Brain microvascular endothelial cell (primary cell): ENCODE data around the gene MDH1.
"Not testable (repeated sequence)": the region's sequence is repeated elsewhere in the genome, so short reads cannot be mapped to it uniquely, and the experiment has no call there.

Experiments used
- DNase-seq: peaks from one replicate; pipeline ENCODE4 v3.0.0-alpha.2; 2020
- H3K27ac ChIP-seq: fragments of 250-450 bp; sonication (Bioruptor Pico); 2 replicates; pipeline ENCODE4 v1.5.1; 2020; ENCODE audit warnings: mild to moderate bottlenecking, moderate library complexity
- H3K27me3 ChIP-seq: fragments of 250-450 bp; sonication (Bioruptor Pico); replicated peaks from 2 replicates; pipeline ENCODE4 v1.5.1; 2020; ENCODE audit warnings: mild to moderate bottlenecking
- H3K36me3 ChIP-seq: fragments of 250-450 bp; sonication (Bioruptor Pico); replicated peaks from 2 replicates; pipeline ENCODE4 v1.5.1; 2020; ENCODE audit warnings: mild to moderate bottlenecking
- H3K4me3 ChIP-seq: 2 replicates; pipeline ENCODE4 v1.5.1; 2011; ENCODE audit warnings: low read depth, mild to moderate bottlenecking, control low read depth, low read length, moderate library complexity
- in situ Hi-C: cut with HindIII; loops from 2 replicates; pipeline ENCODE4 v1.10.0; 2017; ENCODE audit warnings: low sequenced_read_pairs, low pct_ligation_motif_present
- TF ChIP-seq, protein P1 (sequence below): IDR thresholded peaks from 2 replicates; pipeline ENCODE4 v1.5.1; 2011; ENCODE audit warnings: low read depth, mild to moderate bottlenecking, moderate library complexity, low read length, control low read depth, inconsistent platforms; ENCODE audit errors: missing control alignments

Gene MDH1

DNA sequence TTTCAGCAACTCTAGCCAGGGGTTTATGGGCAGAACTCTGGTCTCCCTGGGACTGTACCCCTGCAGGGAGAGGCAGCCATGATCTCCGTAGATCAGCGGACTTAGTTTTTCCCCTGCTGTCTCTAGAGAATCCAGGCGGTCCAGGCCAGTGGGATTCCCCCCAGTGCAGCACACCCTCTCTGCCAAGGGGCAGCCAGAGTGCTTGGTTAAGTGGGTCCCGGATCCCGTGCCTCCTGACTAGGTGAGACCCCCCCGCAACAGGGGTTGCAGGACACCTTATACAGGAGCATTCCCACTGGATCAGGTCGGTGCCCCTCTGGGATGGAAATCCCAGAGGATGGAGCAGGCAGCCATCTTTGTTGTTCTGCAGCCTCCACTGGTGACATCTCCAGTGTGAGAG lies 33.5 kb upstream of the MDH1 start:
- no peaks in the 10 kb centered on the region for H3K36me3 ChIP-seq
- DNase-seq, result no peak
- H3K27ac ChIP-seq, result no peak overlapping the region
- H3K27me3 ChIP-seq, result no peaks in the 10 kb centered on the region
- no peak overlapping the region for H3K4me3 ChIP-seq
- TF ChIP-seq, protein P1, sequence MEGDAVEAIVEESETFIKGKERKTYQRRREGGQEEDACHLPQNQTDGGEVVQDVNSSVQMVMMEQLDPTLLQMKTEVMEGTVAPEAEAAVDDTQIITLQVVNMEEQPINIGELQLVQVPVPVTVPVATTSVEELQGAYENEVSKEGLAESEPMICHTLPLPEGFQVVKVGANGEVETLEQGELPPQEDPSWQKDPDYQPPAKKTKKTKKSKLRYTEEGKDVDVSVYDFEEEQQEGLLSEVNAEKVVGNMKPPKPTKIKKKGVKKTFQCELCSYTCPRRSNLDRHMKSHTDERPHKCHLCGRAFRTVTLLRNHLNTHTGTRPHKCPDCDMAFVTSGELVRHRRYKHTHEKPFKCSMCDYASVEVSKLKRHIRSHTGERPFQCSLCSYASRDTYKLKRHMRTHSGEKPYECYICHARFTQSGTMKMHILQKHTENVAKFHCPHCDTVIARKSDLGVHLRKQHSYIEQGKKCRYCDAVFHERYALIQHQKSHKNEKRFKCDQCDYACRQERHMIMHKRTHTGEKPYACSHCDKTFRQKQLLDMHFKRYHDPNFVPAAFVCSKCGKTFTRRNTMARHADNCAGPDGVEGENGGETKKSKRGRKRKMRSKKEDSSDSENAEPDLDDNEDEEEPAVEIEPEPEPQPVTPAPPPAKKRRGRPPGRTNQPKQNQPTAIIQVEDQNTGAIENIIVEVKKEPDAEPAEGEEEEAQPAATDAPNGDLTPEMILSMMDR, result no peak
- in situ Hi-C loops, result no loop called here

DNA sequence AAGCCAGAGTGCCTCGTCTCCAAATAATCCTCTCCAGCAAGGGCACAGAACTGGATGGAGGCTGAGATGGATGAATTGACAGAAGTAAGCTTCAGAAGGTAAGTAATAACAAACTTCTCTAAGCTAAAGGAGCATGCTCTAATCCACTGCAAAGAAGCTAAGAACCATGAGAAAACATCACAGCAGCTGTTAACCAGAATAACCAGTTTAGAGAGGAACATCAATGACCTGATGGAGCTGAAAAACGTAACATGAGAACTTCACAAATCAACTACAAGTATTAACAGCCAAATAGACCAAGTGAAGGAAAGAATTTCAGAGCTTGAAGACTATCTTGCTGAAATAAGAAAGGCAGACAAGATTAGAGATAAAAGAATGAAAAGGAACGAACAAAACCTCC lies 32.8 kb upstream of the MDH1 start:
- DNase-seq, result no peak
- no peak overlapping the region for H3K27ac ChIP-seq
- H3K36me3 ChIP-seq, result no peaks in the 10 kb centered on the region
- no peak overlapping the region for H3K4me3 ChIP-seq
- TF ChIP-seq, protein P1, result no peak
- in situ Hi-C loops, result no loop called here
- no peaks in the 10 kb centered on the region for H3K27me3 ChIP-seq

DNA sequence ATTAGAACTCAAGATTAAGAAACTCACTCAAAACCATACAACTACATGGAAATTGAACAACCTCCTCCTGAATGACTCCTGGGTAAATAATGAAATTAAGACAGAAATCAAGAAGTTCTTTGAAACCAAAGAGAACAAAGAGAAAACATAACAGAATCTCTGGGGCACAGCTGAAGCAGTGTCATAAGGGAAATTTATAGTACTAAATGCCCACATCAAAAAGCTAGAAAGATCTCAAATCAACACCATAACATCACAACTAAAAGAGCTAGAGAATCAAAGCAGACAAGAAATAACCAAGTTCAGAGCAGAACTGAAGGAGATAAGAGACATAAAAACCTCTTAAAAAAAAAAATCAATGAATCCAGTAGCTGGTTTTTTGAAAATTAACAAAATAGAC lies 30.9 kb upstream of the MDH1 start:
- in situ Hi-C loops, H3K36me3 ChIP-seq, DNase-seq, H3K27ac ChIP-seq, H3K4me3 ChIP-seq, H3K27me3 ChIP-seq: not testable (repeated sequence)

DNA sequence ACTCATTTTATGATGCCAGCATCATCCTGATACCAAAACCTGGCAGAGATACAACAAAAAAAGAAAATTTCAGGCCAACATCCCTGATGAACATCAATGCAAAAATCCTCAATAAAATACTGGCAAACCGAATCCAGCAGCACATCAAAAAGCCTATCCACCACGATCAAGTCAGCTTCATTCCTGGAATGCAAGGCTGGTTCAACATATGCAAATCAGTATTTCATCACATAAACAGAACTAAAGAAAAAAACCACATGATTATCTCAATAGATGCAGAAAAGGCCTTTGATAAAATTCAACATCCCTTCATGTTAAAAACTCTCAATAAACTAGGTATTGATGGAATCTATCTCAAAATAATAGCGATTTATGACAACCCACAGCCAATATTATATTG lies 29.8 kb upstream of the MDH1 start:
- H3K27me3 ChIP-seq, H3K4me3 ChIP-seq, in situ Hi-C loops, H3K27ac ChIP-seq, DNase-seq, H3K36me3 ChIP-seq: not testable (repeated sequence)

DNA sequence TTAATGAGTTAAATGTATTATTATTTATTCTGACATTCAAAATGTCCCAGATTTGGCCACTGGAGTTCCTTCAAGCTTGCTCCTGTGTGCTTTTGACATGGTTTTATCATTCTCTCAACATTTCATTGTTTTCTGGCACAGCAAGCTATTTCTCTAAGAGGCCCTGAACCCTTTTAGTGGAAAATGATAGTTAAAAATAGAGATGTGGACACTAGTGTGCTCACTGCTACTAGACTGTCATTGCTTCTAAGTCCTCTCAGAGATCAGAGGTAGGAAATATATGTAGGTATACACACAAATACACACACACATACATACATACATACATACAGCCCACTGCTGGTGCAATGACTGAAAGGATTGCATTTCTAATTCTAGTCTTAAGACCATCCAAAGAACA lies 26.0 kb upstream of the MDH1 start:
- Histone ChIP-seq H3K27me3 (no peaks in the 10 kb centered on the region), H3K27ac (no peak overlapping the region), H3K36me3 (no peaks in the 10 kb centered on the region), H3K4me3 (no peak overlapping the region)
- no peak for DNase-seq
- TF ChIP-seq, protein P1, result no peak
- in situ Hi-C loops, result no loop called here

DNA sequence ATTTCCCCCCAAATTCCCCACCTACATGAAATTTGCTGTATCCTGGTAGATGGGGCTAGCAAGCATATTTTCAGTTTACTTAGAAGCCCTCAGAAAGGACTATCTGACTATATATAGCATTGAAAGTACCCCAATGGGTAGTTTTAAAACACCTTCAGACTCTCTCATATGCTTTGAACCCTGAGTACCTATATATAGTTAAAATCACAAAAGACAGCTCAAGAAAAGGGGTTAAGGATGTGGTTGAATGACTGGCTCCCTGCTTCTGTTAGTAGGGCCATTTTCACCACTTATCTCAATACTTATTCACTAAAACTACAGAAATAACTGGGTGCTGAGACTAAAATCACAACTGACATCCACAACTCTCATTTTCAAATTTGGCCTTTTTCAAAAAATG lies 19.0 kb upstream of the MDH1 start:
- Histone ChIP-seq H3K27me3 (no peaks in the 10 kb centered on the region), H3K36me3 (no peaks in the 10 kb centered on the region), H3K4me3 (no peak overlapping the region), H3K27ac (no peak overlapping the region)
- TF ChIP-seq, protein P1, result no peak
- in situ Hi-C loops, result no loop called here
- no peak for DNase-seq

DNA sequence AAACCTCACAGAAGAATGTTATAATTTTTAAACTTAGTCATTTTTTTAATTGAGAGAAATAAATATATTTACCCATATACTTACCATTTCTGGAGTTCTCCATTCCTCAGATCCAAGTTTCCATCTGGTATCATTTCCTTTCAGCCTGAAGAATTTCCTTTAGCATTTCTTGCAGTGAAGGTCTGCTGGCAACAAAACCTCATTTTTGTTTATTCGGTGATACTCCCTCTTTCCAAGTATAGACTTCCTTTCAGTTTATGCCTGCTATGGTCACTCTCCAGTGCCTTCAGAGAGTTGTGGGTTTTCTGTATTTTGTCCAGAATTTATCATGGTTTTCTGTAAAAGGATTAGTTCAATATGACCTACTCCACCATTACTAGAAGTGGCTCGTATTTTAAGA lies 17.5 kb upstream of the MDH1 start:
- no peak overlapping the region for H3K27ac ChIP-seq
- no peak overlapping the region for H3K4me3 ChIP-seq
- DNase-seq, result no peak
- TF ChIP-seq, protein P1, result no peak
- in situ Hi-C loops, result no loop called here
- H3K27me3 ChIP-seq, result no peaks in the 10 kb centered on the region
- H3K36me3 ChIP-seq, result no peaks in the 10 kb centered on the region
